GM23338 (cell line): ENCODE results near the gene TRIM72. TPM values are rescaled to one million over a fixed set of nuclear protein-coding genes. Genes with fewer than 3 reads are reported as not detected.

ENCODE experiments used
- ATAC-seq: fragments of 200-7000 bp; cut with Tn5 transposase; 3 replicates; pipeline ENCODE4 v1.9.1; 2020
- DNase-seq: peaks from one replicate; pipeline ENCODE4 v3.0.0-alpha.2; 2015; ENCODE audit warnings: low spot score
- H2AFZ ChIP-seq: fragments of 200-600 bp; sonication (generic); 2 replicates; pipeline ENCODE4 v1.8.0; 2016; ENCODE audit warnings: antibody characterized with exemption, mild to moderate bottlenecking, moderate library complexity
- H3F3A ChIP-seq: fragments of 200-600 bp; sonication (generic); replicated peaks from 2 replicates; pipeline ENCODE4 v1.8.0; 2017; ENCODE audit warnings: antibody characterized with exemption, mixed run types, low read depth
- H3K27ac ChIP-seq: fragments of 200-600 bp; sonication (generic); 2 replicates; pipeline ENCODE4 v1.6.1; 2016; ENCODE audit warnings: low read depth
- H3K27me3 ChIP-seq: fragments of 200-600 bp; sonication (generic); 2 replicates; pipeline ENCODE4 v1.8.0; 2016; ENCODE audit warnings: mild to moderate bottlenecking, mixed run types, moderate library complexity; ENCODE audit not compliant: insufficient read depth
- H3K36me3 ChIP-seq: fragments of 200-600 bp; sonication (generic); 2 replicates; pipeline ENCODE4 v1.8.0; 2016; ENCODE audit warnings: mild to moderate bottlenecking; ENCODE audit not compliant: insufficient read depth
- H3K4me1 ChIP-seq: fragments of 200-600 bp; sonication (generic); 2 replicates; pipeline ENCODE4 v1.8.0; 2016; ENCODE audit warnings: mild to moderate bottlenecking, moderate library complexity; ENCODE audit not compliant: insufficient read depth
- H3K4me2 ChIP-seq: fragments of 200-600 bp; sonication (generic); 2 replicates; pipeline ENCODE4 v1.7.1; 2017; ENCODE audit warnings: mixed run types
- H3K4me3 ChIP-seq: fragments of 200-600 bp; sonication (generic); 2 replicates; pipeline ENCODE4 v1.6.1; 2016; ENCODE audit warnings: mixed run types
- H3K79me2 ChIP-seq: fragments of 200-600 bp; sonication (generic); replicated peaks from 2 replicates; pipeline ENCODE4 v1.8.0; 2017; ENCODE audit warnings: mild to moderate bottlenecking; ENCODE audit not compliant: insufficient read depth
- H3K9me2 ChIP-seq: fragments of 200-600 bp; sonication (generic); 2 replicates; pipeline ENCODE4 v1.8.0; 2017; ENCODE audit not compliant: insufficient read depth
- H4K20me1 ChIP-seq: fragments of 200-600 bp; sonication (generic); replicated peaks from 2 replicates; pipeline ENCODE4 v1.8.0; 2017; ENCODE audit warnings: mild to moderate bottlenecking; ENCODE audit not compliant: insufficient read depth
- H3K27ac Mint-ChIP-seq: 2 replicates; pipeline ENCODE4 v1.8.0; 2020; ENCODE audit warnings: inconsistent platforms, mild to moderate bottlenecking, moderate library complexity, mixed read lengths
- H3K27me3 Mint-ChIP-seq: 3 replicates; pipeline ENCODE4 v1.8.0; 2022; ENCODE audit warnings: low read depth, mild to moderate bottlenecking, moderate library complexity, mixed read lengths, inconsistent platforms; ENCODE audit not compliant: insufficient read depth, poor library complexity
- H3K36me3 Mint-ChIP-seq: 3 replicates; pipeline ENCODE4 v1.8.0; 2021; ENCODE audit warnings: low read depth, mild to moderate bottlenecking, inconsistent platforms, moderate library complexity, mixed read lengths
- H3K4me1 Mint-ChIP-seq: 3 replicates; pipeline ENCODE4 v1.8.0; 2020; ENCODE audit warnings: mild to moderate bottlenecking, inconsistent platforms, mixed read lengths
- H3K4me3 Mint-ChIP-seq: 3 replicates; pipeline ENCODE4 v1.8.0; 2021; ENCODE audit warnings: moderate library complexity, mild to moderate bottlenecking, inconsistent platforms, mixed read lengths
- H3K9me3 Mint-ChIP-seq: 3 replicates; pipeline ENCODE4 v1.8.0; 2020; ENCODE audit warnings: moderate library complexity, mild to moderate bottlenecking, inconsistent platforms, mixed read lengths
- CTCF ChIP-seq, 2 experiments: fragments of 200-600 bp in 1 of 2; sonication (generic) in 1 of 2; conservative IDR thresholded peaks; 2 replicates each; pipeline versions ENCODE4 v1.5.1 to v1.6.1; 2016 to 2017; ENCODE audit warnings: antibody characterized with exemption in 2 of 2, low read depth in 2 of 2, mild to moderate bottlenecking in 2 of 2, moderate library complexity in 1 of 2
- POLR2AphosphoS5 ChIP-seq: IDR thresholded peaks from 2 replicates; pipeline ENCODE4 v1.6.1; 2016; ENCODE audit warnings: antibody characterized with exemption, low read depth
- ZNF462 ChIP-seq: fragments of 250-450 bp; sonication (Bioruptor Pico); IDR thresholded peaks from 2 replicates; pipeline ENCODE4 v1.5.0; 2020; ENCODE audit warnings: mild to moderate bottlenecking, moderate library complexity
- polyA plus RNA-seq: library from polyadenylated mRNA; unstranded; fragments of >200 nt; fragmentation: Nextera tagmentation; extraction: Ambion mirVana; gene quantifications from 2 replicates; pipeline ENCODE4 v1.2.1, GENCODE V29; 2016
- total RNA-seq: library from RNA; depleted of rRNA; stranded (reverse); fragments of >200 nt; shearing (Covaris generic); gene quantifications from 2 replicates; pipeline ENCODE4 v1.2.3, GENCODE V29; 2014

Gene TRIM72
- total and polyA plus RNA-seq, 2 experiments from 2014 or later: 0.81 to 1.3 TPM

- H3K79me2 ChIP-seq: no peaks in the 10 kb centered on the region
- H3F3A ChIP-seq: no peaks in the 10 kb centered on the region
- no peak overlapping the region for H3K4me2 ChIP-seq
- H3K4me1 Mint-ChIP-seq: peaks cover 23% of the 10 kb centered on the region
- no peaks in the 10 kb centered on the region for H3K27me3 ChIP-seq
- H3K27me3 Mint-ChIP-seq: peaks cover 8% of the 10 kb centered on the region
- H3K4me3 Mint-ChIP-seq: no peak overlapping the region
- H3K9me2 ChIP-seq: no peaks in the 10 kb centered on the region
- peaks cover 7% of the 10 kb centered on the region; the same call in 1 of the 2 replicates for H3K4me1 ChIP-seq
- no peak overlapping the region for H3K27ac ChIP-seq
- H3K36me3 Mint-ChIP-seq: no peaks in the 10 kb centered on the region
- TF ChIP-seq ZNF462 (CRISPR knock-in tag) (no peak), CTCF (conservative IDR thresholded peaks at IDR 0.05; ENCODE audit: low read depth in 2 of 2) (peak in 1 of 2 experiments; percentile 18; a peak in 1 of 4 replicates), POLR2AphosphoS5 (no peak)
- no peaks in the 10 kb centered on the region; the same call in 2 of the 3 replicates for H3K9me3 Mint-ChIP-seq
- H3K4me3 ChIP-seq: no peak overlapping the region
- no peaks in the 10 kb centered on the region for H3K36me3 ChIP-seq
- peak; percentile 40 for DNase-seq
- peak overlapping the region; percentile 36; the same call in 1 of the 2 replicates for H3K27ac Mint-ChIP-seq
- H2AFZ ChIP-seq: peak overlapping the region; percentile 85; the same call in 1 of the 2 replicates
- ATAC-seq: peak; percentile 90
- H4K20me1 ChIP-seq: no peaks in the 10 kb centered on the region
Measured at GRCh38 chr16:31265329-31266245, 51.7 kb downstream of the TRIM72 start.
